BE2C (cell line): Measurements from ENCODE around the gene EFNA5.

Experiments used
- DNase-seq: peaks from one replicate; pipeline ENCODE4 v3.0.0-alpha.2; 2020
- H3K27me3 ChIP-seq: fragments of 250-450 bp; sonication (Bioruptor Pico); 2 replicates; pipeline ENCODE4 v1.5.1; 2020; ENCODE audit warnings: mild to moderate bottlenecking
- H3K36me3 ChIP-seq: fragments of 250-450 bp; sonication (Bioruptor Pico); 2 replicates; pipeline ENCODE4 v1.5.1; 2020; ENCODE audit warnings: mild to moderate bottlenecking
- H3K4me1 ChIP-seq: fragments of 250-450 bp; sonication (Bioruptor Pico); 2 replicates; pipeline ENCODE4 v1.5.1; 2020
- H3K4me3 ChIP-seq: 2 replicates; pipeline ENCODE4 v1.5.1; 2011; ENCODE audit warnings: low read depth, low read length
- H3K9me3 ChIP-seq: fragments of 250-450 bp; sonication (Bioruptor Pico); 2 replicates; pipeline ENCODE4 v1.5.1; 2020
- CTCF ChIP-seq: IDR thresholded peaks from 2 replicates; pipeline ENCODE4 v1.5.1; 2012; ENCODE audit warnings: mild to moderate bottlenecking, low read depth, low read length

EFNA5 gene

DNA sequence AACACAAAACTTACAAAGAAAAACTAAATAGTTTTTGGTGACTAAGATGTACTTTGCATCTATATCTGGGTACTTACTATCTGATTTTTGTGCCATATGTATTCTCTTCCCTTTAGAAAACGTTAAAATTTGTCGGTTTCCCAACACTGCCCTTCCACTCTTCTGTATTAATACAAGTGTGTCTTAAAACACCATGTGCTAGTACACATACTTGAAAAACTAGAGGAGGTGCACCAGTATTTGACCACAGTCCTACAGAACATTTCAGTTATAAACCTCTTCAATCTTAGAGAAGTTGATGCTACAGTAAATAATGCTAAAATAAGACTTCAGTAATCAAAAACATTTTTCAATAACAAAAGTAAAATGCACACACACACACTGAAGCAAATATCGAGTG is 251.2 kb downstream of the EFNA5 start:
- Histone ChIP-seq H3K4me1 (peaks cover 24% of the 10 kb centered on the region), H3K4me3 (no peak overlapping the region), H3K9me3 (no peaks in the 10 kb centered on the region), H3K27me3 (no peaks in the 10 kb centered on the region), H3K36me3 (no peaks in the 10 kb centered on the region)
- DNase-seq = no peak
- no peak for TF ChIP-seq CTCF

- Histone ChIP-seq H3K27me3 (no peaks in the 10 kb centered on the region), H3K4me3 (no peak overlapping the region), H3K36me3 (no peaks in the 10 kb centered on the region), H3K4me1 (peaks cover 21% of the 10 kb centered on the region), H3K9me3 (no peaks in the 10 kb centered on the region)
- TF ChIP-seq CTCF = no peak
- DNase-seq = no peak
Measured at GRCh38 chr5:107418902-107419301, 251.8 kb downstream of the EFNA5 start.

DNA sequence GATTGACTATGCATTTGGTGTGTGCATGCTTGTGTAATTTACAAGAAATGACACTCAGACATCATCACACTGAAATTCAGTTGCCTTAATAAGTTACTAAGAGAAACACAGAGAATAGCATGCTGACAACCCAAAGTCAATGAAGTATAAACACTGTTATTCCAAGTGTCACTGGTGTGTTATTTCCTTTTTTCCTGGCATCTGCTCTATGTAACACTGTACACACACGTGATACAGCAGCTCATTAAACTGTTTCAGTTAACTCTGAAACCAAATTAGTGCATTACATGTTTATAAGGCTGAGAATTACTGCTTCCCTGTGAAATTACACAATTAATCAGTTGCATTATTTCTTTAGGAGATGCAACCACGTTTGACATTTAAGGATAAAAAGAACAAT is 252.7 kb downstream of the EFNA5 start:
- DNase-seq = no peak
- no peaks in the 10 kb centered on the region for H3K9me3 ChIP-seq
- no peak for TF ChIP-seq CTCF
- H3K4me3 ChIP-seq = no peak overlapping the region
- H3K36me3 ChIP-seq = no peaks in the 10 kb centered on the region
- H3K27me3 ChIP-seq = no peaks in the 10 kb centered on the region
- H3K4me1 ChIP-seq = peaks cover 26% of the 10 kb centered on the region

DNA sequence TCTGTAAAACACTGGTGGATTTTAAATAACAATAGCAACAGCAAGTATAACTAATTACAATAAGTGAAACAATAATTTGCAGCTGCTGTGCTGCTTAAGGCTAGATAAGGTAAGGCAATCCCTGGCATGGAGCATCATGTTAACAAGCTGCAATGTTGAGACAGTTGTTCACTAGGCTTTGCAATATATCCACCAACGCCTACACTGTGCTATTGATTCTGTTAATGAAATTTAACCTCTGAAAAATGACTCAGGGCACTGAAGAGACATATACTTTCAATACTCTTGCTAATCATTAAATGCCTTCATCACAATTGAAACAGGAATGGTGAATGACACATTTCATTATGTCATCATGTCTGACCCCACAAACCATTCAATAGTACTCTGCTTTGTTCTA is 255.0 kb downstream of the EFNA5 start:
- Histone ChIP-seq H3K27me3 (no peaks in the 10 kb centered on the region; the same call in 1 of the 2 replicates), H3K4me1 (peaks cover 26% of the 10 kb centered on the region), H3K9me3 (no peaks in the 10 kb centered on the region), H3K4me3 (no peak overlapping the region), H3K36me3 (no peaks in the 10 kb centered on the region; the same call in 1 of the 2 replicates)
- no peak for DNase-seq
- TF ChIP-seq CTCF = no peak

DNA sequence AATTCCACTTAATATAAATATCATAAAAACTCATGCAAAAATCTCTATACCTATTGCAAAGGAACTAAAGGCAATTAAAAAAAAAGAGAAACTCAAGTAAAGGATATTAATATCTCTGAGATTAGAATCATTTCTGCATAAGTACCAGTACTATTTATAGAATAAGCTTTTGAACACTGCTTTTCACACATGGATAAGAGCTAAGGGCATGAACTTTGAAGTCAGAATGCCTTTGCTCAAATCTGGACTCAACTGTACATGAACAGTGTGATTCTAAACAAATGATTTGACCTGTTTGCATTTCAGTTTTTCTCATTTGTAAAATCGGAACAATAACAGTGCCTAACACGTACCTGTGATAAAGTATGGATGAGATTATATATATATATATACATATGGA is 255.9 kb downstream of the EFNA5 start:
- TF ChIP-seq CTCF = no peak
- DNase-seq = no peak
- Histone ChIP-seq H3K4me1 (peaks cover 30% of the 10 kb centered on the region), H3K27me3 (no peaks in the 10 kb centered on the region; the same call in 1 of the 2 replicates), H3K36me3 (no peaks in the 10 kb centered on the region; the same call in 1 of the 2 replicates), H3K4me3 (no peak overlapping the region), H3K9me3 (no peaks in the 10 kb centered on the region)

DNA sequence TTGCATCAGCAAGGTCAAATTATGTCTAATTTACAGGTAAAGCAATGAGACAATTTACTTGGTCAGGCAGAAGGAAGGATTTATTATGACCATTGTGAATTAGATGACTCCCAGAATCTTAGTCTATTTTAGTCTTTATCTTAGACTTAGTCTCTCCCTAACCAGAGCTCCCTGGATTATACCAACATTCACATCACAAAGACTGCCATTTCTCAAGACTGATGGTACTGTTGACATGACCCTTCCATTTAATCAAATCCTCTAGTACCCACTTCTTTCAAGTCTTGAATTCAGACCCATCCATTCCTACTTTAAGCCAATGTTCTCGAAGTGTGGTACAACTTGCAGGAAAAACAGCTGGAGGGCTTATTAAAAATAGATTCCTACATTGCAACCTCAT is 257.0 kb downstream of the EFNA5 start:
- Histone ChIP-seq H3K9me3 (no peaks in the 10 kb centered on the region), H3K4me1 (peaks cover 30% of the 10 kb centered on the region), H3K36me3 (no peaks in the 10 kb centered on the region; the same call in 1 of the 2 replicates), H3K4me3 (no peak overlapping the region), H3K27me3 (no peaks in the 10 kb centered on the region; the same call in 1 of the 2 replicates)
- TF ChIP-seq CTCF = no peak
- DNase-seq = no peak
